Activated T-cell treated with anti-CD3 and anti-CD28 coated beads, Interleukin-2, amount 50 U/mL, for 1 hour (primary cell): ENCODE results near the gene THSD8.
A peak's percentile ranks its signal among the peaks of the same experiment; 100 is the strongest.
"Not testable (repeated sequence)": the region's sequence is repeated elsewhere in the genome, so short reads cannot be mapped to it uniquely, and the experiment has no call there.

Source experiments
- DNase-seq: peaks from one replicate; pipeline ENCODE4 v3.0.0-alpha.2; 2020

Gene THSD8

DNA sequence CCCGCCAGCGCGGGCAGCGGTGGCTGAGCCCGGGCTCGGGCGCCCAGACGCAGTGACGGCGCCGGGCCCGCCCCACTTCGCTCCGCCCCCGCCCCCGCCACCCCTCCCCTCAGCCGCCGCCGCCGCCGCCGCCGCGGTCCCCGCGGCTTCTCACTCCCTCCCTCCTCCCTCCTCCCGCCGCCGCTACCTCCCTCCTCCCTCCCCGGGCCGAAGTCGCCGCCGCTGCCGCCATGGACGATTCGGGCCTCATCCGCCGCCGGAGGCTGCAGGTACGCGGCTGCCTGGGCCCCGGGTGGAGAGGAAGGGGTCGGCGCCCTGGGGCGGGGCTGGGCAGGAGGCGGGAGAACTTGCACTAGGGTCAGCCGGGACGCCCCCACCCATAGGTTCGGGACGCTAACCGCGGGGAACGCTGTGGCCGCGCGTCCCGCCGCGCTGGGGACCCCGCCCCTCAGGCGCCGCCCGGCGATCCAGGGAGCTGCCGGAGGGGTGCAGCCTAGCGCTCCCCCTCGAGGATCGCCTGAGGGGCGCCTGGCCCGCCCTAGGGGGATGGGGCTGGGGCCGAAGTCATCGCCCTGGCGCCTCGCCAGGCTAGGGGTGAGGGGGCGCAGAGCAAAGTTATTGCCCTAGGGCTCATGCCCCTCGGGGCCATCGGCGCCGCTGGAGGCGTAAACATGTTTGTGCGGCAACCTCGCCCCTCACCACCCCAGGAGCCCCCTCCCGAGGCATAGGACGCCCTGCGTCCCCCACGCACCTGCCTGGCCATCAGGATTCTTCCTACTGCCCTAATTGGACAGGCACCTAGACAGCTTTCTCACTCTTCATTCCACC, 32.1 kb downstream of the THSD8 start:
- peak; percentile 53 for DNase-seq

DNA sequence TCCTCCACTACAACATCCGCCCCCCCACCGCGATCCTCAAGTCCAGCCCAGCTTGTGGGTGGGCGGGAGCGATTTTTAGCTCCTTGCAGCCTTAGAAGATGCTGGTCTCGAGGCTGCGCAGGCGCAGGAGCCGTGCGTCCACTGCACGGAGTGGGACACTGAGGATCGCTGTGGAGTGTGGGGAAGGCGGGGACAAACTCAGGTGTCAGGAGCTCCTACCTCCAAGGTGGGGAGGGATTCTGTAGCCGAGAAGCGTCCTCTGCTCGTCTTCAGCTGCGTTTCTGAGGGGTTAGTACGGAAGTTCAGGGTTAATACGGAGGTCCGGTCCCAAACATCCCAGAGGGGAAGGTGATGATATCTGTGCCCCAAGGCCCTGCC, 32.7 kb downstream of the THSD8 start, which contains the start of gene RTBDN:
TSS of gene RTBDN (minus strand) at position 14 of the 378 bp plus-strand sequence. CDS start 4,600 bp downstream, outside the sequence.
- no peak for DNase-seq

DNA sequence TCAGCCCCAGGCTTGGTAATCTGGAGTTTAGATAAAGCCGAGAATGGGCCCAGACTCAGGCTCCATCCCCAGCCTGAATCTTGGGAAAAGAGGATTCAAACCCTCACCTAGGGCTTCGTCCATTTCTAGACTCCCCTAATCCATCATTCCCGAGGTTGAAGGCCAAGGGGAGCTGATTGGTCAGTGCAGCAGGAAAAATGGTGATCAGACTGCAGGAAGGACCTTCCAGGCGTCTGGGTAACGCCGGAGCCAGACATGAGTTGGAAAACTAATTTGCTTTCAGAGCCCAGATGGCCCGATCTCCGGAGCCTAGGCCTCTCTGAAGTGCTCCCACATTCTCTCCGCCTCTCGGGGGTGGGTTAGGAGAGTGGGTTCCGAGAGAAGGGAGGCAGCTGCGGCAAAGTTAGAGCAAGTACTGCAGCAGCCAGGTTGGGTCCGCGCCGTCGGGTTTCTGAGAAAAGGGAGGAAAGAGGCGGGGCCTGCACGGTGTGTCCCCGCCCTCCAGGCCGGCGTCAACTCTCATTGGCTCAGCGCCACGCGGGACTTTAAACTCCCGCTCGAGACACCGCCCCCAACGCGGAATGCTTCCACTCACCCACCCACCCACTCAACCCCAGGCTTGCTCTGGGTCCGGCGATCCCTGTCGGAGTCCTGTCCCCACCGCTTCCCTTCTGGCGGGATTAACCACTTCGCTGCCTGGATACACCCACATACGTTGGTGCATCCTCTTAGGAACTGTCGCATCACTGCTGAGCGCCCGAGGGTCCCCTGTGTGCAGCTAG, 33.3 kb downstream of the THSD8 start:
- no peak for DNase-seq

DNA sequence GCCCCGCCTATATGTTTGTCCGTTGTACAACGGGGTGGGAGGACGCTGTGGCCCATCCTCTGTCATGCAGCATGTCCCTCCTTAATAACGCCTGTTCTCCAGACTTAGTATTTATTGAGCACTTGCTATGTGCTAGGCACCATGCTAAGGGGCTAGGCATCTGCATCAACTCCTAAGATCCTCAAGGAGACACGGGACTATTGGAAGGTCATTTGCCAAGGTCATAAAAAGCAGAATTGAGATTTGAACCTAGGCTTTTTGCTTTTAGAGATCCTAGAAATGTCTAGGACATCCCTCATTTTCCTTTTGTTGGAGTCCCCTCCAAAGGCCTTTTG, 34.6 kb downstream of the THSD8 start:
- DNase-seq, result no peak

DNA sequence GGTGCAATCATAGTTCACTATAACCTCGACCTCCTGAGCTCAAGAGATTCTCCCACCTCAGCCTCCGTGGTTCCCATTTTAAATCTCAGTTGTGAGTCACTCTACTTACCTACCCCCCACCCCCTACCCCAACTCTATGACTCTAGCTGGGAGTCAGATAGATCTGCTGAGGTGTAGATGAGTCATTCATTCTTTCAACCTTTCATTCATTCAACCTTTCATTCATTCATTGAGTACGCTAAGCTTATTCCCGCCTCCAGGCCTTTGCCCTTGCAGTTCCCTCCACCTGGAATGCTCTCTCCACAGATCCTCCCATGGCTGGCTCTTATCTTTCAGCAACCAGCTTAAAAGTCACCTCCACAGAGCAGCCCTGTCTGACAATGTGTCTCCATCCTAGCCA, 35.4 kb downstream of the THSD8 start:
- DNase-seq, result no peak

DNA sequence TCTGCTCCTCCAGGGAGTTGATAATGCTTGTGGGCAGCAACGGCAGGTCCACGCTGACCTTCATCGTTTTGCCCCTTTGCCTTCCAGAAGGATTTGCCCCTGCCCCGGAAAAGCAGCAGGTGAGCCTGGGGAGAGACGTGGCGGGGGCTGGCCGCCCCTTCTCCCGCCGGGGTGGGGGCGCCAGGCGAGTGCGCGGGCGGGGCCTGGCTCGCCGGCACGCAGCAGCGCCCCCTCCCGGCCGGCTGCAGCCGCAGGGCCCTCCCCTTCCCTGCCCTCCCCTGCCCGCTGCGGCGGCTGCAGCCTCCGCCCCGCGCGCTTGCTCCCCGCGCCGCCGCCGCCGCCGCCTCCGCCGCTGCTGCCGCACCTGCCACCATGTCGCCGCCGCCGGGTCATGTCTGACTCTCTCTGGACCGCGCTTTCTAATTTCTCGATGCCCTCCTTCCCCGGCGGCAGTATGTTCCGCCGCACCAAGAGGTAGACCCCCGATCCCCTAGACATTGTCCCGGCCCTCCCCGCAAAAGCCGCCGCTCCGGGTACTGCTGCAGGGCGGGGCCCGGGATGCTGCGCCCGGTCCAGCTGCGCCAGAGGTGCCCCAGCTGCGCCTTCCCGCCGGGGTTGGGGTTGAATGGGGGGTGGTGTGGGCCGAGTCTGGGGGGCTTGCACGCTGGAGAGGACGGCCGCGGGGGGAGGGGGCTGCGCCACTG, 36.5 kb downstream of the THSD8 start, which contains the start of gene MAST1:
TSS of gene MAST1 (plus strand) at position 334 of the 704 bp plus-strand sequence. CDS start at position 392, 58 bp downstream.
- peak; percentile 61 for DNase-seq

DNA sequence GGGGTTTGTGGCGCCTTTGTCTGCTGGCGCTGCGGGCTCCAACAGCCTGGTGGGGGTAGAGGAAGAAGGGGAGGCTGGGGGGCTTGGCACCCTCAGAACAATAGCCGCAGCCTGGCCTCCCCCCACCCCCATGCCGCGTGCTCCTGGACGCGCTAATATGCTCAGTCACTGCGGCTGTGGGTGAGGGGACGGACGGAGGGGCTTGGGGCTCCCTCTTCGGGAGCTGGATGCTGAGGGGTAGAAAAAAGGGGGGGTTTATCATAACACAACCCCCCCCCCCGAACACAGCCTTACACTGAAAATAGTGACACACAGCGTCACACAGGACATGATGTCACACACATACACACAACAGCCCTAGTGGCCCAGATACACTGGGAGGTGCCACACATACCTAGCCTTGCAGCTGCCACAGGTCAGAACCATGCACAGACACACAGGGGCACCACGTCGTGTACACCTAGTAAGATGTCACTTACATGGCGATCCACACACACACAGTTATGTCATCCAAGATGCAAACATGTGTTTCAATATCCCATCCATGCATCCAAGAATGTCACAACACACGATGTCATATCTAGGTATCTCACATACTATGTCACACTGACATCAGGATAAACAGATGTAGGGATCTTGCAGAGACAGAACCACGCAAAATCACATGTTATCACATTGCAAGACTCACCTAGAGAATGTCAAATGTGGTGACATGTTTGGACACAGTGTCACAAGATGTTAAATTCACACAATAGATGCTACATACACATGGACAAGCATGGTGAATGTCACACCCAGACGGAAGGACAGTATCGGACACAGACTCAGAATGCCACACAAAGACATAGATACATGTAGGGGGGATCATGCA, 37.3 kb downstream of the THSD8 start:
- DNase-seq, result no peak

DNA sequence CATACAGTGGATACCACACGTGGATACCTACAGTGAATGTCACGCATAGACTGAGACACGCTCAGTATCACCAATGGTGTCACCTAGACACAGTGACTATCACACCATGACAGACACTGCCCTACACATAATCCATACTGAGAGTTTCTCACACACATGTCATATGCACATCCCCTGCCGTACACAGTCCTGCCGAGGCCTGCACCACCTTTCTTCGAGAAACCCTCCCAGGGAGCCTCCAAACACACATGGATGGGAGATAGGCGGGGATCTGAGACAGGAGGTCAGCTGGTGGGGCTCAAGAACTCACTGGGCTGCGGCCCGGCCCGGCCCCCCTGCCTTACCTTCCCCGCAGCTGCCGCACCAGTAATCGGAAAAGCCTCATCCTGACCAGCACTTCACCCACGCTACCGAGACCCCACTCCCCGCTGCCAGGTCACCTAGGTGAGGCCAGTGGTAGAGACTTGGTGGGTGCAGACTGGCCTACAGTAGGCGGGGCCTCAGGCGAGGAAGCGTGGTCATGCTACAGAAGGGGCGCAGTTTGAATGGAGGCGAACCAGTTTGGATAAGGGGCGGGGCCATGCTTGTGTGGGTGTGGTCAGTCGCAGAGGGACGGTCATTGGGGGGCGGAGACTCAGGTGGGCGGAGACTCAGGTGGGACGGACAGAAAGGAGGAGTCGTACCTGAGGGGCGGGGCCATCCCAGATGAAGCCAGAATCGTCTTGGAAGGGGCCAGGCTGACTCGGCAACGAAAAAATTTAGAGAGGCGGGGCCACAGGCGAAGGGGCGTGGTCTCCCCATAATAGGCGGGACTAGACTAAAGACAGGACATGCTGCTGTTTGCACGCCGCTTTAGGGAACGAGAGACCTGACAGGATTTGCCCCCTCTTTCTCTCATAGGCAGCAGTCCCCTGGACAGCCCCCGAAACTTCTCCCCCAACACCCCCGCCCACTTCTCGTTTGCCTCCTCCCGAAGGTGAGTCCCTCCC, 38.5 kb downstream of the THSD8 start:
- DNase-seq, result no peak

DNA sequence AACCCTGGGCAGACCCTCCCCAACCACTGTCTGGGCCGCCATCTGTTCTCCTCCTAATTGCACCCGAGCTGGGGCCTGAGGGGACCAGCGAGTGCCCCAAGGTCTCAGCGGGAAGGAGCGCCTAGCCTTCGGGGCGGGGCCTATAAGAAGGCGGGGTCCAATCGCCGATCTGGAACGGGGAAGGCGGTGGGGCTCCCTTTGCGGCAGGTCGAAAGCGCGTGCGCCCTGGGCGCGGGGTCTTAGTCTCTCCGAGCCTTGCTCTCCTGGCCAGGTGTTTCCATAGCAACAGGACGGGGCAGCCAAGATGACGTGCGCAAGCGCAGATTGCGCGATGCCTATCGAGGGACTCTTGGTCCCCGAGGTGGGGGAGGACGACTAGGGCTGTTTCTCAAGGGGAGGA, 39.2 kb downstream of the THSD8 start:
- DNase-seq, result no peak

DNA sequence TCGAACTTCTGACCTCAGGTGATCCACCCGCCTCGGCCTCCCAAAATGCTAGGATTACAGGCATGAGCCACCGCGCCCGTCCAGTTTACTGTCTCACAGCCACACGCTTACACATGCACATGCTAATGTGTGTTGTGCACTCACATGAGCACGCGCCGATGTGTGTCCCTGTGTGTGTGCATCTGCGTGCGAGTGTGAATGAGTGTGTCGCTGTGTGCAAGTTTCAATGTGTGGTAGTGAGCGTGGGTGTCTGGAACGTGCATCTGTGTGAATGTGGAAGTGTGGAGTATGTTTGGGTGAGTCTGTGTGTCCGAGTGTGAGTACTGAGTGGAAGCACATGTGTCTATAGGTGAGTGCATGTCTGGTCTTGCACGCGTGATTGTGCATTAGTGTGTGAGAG, 40.6 kb downstream of the THSD8 start:
- DNase-seq, result no peak

DNA sequence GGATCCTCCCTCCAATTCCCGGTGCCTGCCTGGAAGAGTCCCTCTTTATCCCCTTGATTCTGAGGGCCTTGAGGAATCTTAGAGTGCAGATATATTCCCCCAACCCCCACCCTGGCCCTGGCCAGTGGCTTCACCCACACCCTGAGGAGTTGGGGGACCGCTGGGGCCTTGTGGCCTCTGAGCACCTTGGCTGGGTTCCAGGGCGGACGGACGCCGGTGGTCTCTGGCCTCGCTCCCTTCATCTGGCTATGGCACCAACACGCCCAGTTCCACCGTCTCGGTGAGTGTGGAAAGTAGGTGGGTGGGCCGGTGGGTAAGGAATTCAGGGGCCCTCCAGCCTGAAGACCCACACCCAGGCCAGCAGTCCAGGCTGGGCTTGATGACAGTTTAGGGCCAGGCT, 41.5 kb downstream of the THSD8 start:
- DNase-seq, result no peak

DNA sequence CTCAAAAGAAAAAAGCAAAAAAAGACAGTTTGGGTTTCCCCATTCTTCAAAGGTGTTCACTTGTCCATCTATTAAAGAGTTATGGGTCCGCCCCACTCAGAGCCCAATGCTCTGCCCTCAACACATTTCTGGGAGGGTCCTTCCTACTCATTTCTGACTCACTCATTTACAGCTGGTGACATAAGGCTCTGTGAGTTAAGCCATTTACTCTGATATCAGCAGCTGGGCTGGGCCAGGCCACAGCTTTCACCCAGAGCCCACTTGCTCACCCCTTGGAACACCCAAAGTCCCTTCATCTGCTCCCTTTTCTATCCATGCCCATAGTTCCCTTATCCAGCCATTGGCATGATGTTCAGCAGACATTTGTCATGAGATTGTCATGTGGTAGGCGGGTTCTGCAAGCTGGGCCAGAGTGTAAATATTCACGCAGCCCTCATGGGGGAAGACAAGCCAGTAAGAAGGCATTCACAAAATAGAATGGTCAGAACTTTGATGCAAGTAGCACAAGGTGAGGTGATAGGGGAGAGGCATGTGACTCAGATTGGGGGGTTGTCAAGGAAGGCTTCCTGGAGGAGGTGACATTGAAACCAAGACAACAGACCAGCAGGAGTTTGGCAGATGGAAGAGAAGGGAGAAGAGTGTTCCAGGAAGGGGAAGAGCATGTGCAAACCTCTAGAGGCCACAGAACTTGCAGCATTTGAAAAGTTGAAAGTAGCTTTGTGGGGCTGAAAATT, 42.3 kb downstream of the THSD8 start:
- no peak for DNase-seq

DNA sequence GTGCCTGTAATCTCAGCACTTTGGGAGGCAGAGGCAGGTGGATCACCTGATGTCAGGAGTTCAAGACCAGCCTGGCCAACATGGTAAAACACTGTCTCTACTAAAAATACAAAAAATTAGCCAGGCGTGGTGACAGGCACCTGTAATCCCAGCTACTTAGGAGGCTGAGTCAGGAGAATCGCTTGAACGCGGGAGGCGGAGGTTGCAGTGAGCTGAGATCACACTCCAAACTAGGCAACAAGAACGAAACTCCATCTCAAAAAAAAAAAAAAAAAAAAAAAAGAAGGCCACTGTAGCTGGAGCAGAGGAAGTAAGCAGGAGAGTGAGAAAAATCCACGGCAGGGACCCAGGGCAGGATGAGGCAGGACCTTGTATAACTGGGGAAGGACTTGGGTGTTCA, 44.7 kb downstream of the THSD8 start:
- DNase-seq, result not testable (repeated sequence)

DNA sequence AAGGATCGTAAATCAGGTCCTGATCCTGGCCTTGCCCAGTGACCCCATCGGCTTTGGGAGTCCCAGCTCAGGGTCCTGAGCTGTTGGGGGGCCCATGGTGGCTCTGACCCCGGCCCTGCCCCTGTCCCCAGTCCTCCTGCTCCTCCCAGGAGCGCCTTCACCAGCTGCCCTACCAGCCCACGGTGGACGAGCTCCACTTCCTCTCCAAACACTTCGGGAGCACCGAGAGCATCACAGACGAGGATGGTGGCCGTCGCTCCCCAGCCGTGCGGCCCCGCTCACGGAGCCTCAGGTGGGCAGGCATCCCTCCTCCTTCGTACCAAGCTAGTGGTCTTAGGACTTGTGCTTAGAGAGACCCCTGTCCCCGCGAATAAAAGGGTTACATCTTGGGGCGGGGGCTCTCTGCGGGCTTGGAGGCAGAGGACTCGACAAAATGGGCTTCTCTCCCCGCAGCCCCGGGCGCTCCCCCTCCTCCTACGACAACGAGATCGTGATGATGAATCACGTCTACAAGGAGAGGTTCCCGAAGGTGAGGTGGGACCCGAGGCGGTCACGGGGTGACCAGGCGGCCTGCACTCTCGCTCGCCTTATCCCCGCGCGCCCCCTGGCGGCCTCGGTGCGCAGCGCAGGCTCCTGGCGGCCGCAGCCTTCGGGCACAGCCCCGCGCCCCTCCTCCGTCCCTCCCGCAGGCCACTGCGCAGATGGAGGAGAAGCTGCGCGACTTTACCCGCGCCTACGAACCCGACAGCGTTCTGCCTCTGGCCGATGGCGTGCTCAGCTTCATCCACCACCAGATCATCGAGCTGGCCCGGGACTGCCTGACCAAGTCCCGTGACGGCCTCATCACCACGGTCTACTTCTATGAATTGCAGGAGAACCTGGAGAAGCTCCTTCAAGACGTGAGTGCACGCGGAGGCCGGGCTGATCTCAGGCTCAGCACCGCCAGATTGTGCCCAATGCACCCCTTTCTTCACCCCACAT, 45.6 kb downstream of the THSD8 start:
- DNase-seq, result peak; percentile 87
